ENCODE measurements around the gene SERINC1. TPM values are rescaled to one million over a fixed set of nuclear protein-coding genes. Genes with fewer than 3 reads are reported as not detected.

The SERINC1 gene
- polyA plus RNA-seq, 12 donors = 119 to 189 (median 165) TPM; not detected in 1

DNA sequence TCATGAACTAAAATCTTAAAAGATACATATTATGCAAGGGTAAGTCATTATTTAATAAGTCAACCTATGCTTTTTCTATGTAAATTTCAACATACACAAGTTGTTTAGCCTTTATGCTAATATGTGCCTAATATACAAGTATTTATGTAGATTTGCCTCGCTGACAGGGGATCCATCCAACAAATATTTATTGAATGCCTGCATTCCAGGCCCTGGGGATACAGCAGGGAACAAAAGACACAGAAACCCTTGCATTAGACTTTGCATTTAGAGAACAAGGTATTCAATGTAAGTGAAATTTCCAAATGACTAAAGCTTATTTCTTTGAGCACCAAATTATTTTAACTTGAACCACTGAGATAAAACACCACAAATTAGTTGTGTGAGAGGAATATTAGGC lies 19.1 kb downstream of the SERINC1 start:
- DNase-seq = no peak

DNA sequence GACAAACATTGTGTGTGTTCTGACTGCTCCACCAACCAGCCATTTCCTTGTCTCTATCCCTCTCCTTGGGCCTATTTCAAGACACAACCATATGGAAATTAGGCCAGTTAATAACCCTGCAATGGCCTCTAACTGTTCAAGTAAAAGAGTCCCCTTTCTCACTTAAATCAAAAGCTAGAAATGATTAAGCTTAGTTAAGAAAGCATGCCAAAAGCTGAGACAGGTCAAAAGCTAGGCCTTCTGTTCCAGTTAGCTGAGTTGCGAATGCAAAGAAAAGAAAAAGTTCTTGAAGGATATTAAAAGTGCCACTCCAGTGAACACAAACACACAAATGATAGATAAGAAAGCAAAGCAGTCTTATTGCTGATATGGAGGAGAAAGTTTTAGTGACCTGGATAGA lies 22.5 kb downstream of the SERINC1 start:
- no peak for DNase-seq

GRCh38 chr6:122445274-122445673 lies 26.3 kb downstream of the SERINC1 start:
- no peak for DNase-seq

DNA sequence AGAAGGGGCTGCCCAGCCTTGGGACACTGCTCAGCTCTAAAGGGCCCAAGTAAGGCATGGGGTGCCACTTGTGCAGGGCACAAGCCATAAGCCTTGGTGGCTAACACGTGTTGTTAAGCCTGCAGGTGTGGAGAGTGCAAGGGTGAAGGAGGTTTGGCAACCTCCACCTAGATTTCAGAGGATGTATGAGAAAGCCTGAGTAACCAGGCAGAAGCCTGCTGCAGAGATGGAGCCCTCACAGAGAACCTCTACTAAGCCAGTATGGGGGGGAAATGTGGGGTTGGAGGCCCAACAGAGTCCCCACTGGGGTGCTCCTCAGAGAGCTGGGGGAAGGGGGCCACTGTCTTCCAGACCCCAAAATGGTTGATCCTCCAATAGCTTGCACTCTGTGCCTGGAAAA lies 32.6 kb downstream of the SERINC1 start:
- DNase-seq = no peak

- DNase-seq = no peak
These were observed 38.8 kb downstream of the SERINC1 start for GRCh38 chr6:122432816-122433215.

DNA sequence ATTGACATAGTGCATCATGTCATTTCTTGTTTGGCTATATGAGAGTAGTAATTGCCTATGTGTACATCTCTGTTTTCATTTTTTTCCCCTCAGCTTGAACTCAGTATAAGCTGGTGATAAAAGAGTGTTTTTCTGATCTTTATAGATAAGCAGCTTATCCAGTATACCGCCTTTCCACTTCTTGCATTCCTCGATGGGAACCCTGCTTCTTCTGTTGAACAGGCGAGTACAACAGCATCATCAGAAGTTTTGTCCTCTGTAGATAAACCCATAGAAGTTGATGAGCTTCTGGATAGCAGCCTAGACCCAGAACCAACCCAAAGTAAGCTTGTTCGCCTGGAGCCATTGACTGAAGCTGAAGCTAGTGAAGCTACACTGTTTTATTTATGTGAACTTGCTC lies 39.8 kb downstream of the SERINC1 start:
- DNase-seq = no peak

DNA sequence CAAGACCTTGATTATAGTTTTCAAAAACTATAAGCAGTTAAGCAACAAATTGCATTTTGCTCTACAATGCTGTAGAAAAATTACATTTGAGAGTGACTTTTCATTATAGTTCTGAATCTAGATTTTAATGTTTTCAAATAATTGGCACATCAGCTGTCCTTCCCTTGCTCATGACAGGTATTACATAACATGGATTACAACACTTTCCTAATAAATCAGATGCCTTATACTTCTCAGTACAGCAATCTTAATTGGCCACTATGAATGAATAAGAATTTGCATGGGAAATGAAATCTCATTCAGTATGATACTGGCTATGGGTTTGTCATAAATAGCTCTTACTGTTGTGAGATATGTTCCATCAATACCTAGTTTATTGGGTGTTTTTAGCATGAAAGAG lies 42.3 kb downstream of the SERINC1 start:
- DNase-seq = no peak

- no peak for DNase-seq
These were observed 42.8 kb downstream of the SERINC1 start for GRCh38 chr6:122428781-122429180.

DNA sequence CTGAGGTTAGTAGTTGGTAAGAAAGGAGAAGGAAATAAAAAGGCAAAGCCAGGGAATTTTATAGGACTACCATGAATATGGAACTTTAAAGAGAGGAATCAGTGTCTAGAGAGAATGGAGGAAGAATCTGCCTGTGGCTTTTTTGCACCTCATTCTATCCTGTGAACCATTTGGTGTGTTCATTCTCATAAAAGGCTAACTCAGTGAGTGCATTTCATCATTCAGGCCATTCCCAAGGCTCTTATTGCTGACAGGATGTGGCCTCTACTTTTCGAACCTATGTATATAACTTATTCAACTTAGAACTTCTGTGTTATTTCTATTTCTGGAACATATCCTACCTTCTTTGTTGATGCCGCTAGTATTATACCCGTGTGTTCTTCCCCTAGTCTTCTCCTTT lies 45.0 kb downstream of the SERINC1 start:
- DNase-seq = no peak

DNA sequence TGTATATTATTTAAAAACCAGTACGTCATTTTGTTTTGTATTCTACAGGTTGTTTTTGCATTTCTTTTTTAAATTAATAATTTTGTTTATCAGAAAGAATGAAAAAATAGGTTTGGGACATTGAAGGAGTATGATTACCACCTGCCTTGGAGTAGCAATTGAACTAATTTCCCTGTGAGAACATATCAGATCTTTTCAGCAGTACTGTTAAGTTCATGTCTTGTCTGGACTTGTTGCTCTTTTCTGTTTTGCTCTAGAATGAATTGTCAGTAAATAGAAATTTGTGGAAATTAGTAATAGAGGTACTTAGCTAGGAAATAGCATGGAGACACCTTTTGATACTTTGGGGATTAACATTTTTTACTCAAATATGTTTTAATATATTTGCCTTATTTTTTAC lies 47.9 kb downstream of the SERINC1 start:
- no peak for DNase-seq

DNA sequence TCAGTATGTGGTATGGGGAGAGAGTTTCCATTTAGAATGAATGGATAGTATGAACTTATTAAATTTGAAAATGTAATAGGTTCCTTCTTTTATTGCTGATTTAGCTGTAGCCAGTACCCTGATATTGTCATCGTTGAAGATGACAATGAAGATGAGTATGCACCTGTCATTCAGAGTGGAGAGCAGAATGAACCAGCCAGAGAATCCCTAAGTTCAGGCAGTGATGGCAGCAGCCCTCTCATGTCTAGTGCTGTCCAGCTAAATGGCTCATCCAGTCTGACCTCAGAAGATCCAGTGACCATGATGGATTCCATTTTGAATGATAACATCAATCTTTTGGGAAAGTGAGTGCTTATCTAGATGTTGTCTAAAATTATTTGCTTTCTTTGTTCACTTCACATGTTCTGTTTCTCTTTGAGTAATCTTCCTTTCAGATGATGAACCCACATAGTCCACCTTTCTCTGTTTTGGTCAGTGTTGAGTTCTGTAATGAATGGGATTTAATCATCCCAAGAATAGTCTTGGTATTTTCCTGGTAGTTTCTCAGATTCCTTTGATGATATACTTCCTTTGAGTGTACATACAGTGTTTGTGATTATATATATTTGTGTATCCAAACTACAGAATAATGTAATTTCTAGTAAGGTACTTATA lies 48.9 kb downstream of the SERINC1 start:
- DNase-seq = no peak

DNA sequence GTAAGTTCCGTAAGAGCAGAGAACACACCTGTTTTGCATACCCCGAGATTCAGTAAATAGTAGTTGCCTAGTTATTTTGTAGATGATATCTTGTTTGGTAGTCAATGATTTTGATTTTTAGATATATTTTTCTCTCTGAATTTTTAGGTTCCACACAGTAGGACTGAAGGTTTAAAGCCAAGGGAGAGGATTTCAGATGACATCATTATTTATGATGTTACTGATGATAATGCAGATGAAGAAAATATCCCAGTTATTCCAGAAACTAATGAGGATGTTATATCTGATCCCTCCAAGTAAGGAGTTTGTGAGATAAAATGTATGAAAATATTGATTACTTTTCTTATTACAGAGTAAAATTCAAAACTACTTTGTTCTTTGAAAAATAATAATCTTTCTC lies 49.6 kb downstream of the SERINC1 start:
- DNase-seq = no peak

DNA sequence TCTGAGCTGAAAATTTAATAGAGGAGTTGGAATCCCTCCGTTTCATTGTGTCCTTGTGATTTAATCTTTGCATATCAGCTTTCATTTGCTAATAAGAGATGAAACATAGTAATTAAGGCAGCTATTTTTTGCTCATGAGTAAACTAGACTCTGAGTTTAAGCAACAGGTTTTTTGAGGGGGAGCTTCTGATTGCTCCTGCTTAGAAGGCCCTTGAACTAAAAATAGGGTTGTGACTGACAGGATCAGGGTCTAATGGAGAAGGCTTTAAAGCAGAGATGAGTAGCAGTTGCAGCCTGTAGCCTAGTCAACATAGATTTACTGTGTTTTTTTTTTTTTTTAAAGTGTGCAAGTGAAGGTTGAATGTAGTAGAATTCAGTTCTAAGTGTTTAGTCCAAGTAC lies 54.8 kb downstream of the SERINC1 start:
- DNase-seq = no peak

DNA sequence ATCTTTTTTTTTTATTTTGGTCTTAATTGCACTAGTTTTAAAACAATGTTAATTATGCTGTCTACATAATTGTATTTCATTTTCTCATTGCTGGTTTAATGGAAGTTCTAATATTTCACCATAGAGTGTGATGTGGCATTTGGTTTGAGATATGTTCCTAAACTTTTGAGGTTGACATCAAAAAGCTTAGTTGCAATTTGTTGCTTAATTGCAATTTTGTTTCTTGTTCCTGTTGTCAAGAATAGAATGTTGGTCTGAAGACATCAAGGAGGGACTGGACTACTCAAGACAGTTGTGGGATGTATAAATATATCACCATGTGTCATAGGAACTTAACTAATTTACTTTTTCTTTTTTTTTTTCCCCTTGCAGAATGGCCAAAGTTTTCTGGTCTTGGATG lies 59.6 kb downstream of the SERINC1 start:
- no peak for DNase-seq

DNA sequence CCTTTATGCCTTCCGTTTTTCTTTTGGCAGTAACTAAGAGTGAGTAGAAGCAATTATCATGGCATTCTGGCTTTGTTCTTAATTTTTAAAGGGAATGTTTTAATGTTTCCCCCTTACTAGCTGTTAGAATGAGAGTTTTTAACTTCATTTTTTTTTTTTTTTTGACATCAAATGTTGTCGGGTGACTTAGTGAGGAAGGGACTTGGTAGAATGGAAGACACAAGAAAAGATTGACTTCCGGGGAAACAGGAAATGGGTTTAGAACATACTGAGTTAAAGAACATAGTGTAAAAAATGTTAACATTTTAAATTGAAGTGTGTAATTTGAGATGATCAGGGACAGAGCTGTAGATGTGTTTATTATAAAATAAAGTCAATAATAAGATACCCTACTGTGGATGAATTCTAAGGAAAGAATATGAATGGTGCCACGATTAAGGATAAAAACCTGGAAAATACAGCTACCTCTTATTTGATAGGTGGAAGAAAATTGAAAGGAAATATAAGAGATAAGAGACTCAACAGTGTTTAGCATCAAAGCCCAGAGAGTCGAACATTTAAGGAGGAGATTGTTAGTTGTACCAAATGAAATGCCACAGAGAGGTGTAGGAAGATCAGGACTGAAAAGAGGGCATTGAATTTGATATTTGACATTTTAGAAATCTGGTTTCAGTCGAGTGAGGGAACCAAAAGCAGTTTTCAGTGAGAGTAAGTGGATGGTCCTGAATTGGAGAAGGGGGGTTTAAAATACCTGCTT lies 62.7 kb downstream of the SERINC1 start:
- no peak for DNase-seq

GRCh38 chr6:122408240-122408639 lies 63.4 kb downstream of the SERINC1 start:
- no peak for DNase-seq

DNA sequence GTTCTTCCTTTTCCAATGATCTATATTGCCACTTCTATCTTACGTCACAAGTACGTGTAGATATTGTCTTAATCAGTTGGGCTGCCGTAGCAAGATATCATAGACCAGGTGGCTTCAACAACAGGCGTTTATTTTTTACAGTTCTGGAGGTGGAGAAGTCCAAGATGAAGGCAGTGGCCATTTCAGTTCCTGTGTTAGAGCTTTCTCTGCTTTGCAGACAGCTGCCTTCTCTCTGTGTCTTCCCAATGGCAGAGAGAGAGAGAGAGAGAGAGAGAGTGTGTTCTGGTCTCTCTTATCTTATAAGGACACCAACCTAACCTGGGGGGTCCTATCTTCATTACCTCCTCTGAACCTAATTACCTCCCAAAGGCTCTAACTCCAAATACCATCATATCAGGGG lies 63.9 kb downstream of the SERINC1 start:
- no peak for DNase-seq

GRCh38 chr6:122406187-122406586 lies 65.4 kb downstream of the SERINC1 start:
- no peak for DNase-seq

DNA sequence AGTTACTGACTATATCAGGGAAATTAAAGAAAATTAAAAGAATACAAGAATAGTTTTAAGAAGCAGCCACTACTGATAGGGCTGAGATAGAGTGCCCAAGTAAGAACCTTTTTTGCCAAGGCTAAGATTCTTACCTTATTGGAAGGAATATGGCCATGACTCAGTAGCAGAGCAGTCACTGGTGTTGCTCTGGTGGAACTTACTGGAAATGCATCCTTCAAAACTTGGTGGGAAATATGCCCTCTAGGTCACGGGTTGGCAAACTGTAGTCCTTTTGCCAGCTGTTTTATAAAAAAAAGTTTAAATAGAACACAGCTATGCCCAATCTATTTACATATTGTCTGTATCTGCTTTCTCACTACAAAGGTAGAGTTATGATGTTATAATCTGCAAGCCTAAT lies 66.2 kb downstream of the SERINC1 start:
- no peak for DNase-seq

GRCh38 chr6:122404444-122404843 lies 67.2 kb downstream of the SERINC1 start:
- no peak for DNase-seq

DNA sequence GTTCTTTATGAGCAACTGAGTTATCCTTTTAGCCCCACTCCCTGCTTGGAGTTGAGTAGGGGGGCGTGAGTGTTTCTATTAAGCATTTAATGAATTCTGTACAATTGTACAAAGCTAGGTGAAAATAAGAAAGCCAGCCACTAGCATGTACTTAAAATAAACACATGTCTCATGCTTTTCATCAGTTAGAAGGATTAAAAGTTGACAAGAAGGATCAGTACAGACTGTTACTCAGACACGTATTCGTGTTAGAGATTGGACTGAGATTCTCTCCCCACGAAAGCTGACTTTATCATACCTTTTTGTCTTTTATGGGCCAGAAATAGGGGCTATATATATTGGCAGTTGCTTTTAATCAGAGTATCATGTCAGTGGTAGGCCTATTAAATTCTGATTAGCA lies 70.5 kb downstream of the SERINC1 start:
- no peak for DNase-seq

- DNase-seq = no peak
These were observed 71.0 kb downstream of the SERINC1 start for GRCh38 chr6:122400462-122401089.

DNA sequence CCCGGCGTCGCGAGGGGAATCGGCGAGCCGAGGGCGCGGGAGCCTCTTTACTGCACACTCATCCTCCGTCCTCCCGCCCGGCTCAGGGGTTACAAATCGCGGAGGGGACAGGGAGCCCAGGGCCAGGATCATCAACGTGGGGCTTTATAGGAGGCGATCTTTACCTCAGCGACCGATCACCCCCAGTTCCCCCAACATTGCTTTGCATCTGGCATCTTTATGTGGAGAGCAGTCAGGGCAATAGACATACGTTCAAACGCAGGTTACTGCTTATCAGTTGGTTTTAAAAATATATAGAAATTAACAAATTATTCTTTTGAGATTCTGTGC lies 71.5 kb downstream of the SERINC1 start:
- DNase-seq = peak; percentile 16

Measured in muscle of arm (tissue), 12 donors.